HUES48 (cell line): ENCODE measurements around the gene RAD51B.
"Not testable (repeated sequence)": the region's sequence is repeated elsewhere in the genome, so short reads cannot be mapped to it uniquely, and the experiment has no call there.

Source experiments
- H3K27ac ChIP-seq: one replicate; pipeline ENCODE4 v1.7.0; 2013; ENCODE audit warnings: low read depth, low read length, inconsistent platforms
- H3K27me3 ChIP-seq: 2 replicates; pipeline ENCODE4 v1.6.1; 2013; ENCODE audit warnings: mild to moderate bottlenecking, low read length; ENCODE audit not compliant: control insufficient read depth, insufficient read depth
- H3K36me3 ChIP-seq: 2 replicates; pipeline ENCODE4 v1.6.1; 2013; ENCODE audit warnings: low read length; ENCODE audit not compliant: control insufficient read depth, insufficient read depth
- H3K4me1 ChIP-seq: 2 replicates; pipeline ENCODE4 v1.6.1; 2013; ENCODE audit warnings: mild to moderate bottlenecking, low read length; ENCODE audit not compliant: control insufficient read depth, insufficient read depth
- H3K4me3 ChIP-seq: 2 replicates; pipeline ENCODE4 v1.5.1; 2013; ENCODE audit warnings: mild to moderate bottlenecking, low read depth, low read length
- H3K9ac ChIP-seq: 2 replicates; pipeline ENCODE4 v1.6.1; 2013; ENCODE audit warnings: mild to moderate bottlenecking, low read depth, low read length, moderate library complexity
- H3K9me3 ChIP-seq: 2 replicates; pipeline ENCODE4 v1.6.1; 2013; ENCODE audit warnings: low read length; ENCODE audit not compliant: control insufficient read depth, insufficient read depth

RAD51B gene

DNA sequence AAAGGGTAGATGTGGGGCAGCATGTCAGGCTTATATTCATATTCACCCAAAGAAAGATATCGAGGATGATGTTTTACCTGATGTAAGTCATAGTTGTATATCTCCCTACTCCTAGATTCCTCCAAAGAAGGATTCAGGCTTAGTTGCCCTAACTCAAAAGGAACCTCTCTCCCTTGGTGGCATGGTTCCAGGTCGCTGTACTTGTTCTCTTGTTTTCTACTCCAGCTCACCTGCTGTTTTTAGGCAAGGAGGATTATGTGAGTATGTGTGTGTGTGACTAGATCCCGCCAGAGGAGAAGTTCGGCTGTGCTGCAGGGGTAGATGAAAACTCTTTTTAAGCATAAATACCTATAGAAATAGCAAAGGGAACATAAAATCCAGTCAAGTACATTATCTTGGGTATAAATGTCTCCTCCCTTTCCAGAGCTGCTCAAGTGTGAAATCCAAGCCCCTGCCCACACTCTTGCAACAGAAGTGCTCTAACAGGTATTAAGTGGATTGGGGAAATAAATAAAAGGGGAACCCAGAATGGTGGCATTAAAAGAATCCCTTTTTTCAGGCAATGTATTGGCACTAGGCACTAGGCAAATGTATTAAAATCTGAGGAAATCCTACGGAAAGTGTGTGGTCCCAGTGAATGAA, 597.6 kb downstream of the RAD51B start:
- Histone ChIP-seq H3K27ac (no peak overlapping the region), H3K36me3 (no peaks in the 10 kb centered on the region), H3K9ac (no peak overlapping the region), H3K4me1 (0 out of 2 replicates have a peak, but pooled peaks cover 9% of the 10 kb centered on the region), H3K4me3 (no peak overlapping the region), H3K9me3 (no peaks in the 10 kb centered on the region), H3K27me3 (no peaks in the 10 kb centered on the region)

DNA sequence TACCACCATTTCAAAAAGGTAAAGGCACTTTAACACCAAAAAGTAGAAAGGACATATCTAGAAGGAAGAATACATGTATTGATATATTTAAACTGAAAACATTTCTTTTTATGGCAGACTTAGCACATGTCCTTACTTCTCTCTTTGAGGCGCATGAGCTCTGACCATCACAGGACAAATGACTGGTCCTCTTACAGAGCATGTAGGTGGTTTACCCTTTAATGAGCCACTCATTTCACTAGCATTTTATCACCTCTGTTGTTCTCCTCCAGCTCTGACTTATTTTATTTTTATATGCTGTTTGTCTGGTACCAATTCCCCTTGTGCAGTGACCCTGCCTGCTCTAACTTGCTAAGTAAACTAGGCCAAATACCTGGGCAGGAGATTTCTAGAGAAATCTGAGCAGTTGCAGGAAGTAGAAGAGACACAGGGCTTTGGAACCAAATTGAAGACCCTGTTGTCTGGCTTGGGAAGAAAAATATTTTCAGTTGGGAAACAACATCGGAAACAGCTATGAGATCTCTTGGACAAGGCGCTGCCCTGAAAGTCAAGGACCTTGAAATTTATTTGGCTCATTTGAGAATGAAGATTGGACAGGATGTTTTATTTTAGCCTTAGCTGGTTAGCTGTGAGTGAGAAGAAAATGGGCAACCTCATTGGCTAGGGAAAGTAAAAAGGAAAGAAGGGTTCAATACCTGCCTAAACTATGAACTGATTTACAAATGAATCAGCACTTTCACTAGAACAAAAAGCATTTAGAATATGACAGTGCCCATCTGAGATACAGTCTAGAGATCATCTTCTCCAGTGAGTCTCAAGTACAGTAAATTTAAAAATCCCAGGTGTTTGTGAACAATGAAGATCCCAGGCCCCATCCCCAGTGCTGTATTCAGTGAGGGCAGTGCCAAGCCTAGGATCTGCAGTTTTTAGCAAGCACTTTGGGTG, 598.9 kb downstream of the RAD51B start:
- H3K4me3 ChIP-seq, result no peak overlapping the region
- H3K27ac ChIP-seq, result no peak overlapping the region

DNA sequence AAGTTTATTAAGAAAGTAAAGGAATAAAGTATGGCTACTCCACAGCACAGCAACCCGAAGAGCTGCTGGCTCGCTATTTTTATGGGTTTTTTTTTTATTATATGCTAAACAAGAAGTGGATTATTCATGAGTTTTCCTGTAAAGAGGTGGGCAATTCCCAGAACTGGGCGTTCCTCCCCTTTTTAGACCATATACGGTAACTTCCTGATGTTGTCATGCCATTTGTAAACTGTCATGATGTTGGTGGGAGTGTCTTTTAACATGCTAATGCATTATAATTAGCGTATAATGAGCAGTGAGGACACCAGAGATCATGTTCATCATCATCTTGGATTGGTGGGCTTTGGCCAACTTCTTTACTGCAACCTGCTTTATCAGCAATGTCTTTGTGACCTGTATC, 600.8 kb downstream of the RAD51B start:
- Histone ChIP-seq H3K4me3 (no peak overlapping the region), H3K36me3 (no peaks in the 10 kb centered on the region), H3K9ac (no peak overlapping the region), H3K27ac (no peak overlapping the region), H3K9me3 (no peaks in the 10 kb centered on the region), H3K4me1 (0 out of 2 replicates have a peak, but pooled peaks cover 9% of the 10 kb centered on the region), H3K27me3 (no peaks in the 10 kb centered on the region)

More for the DNA sequence above, 598.9 kb downstream of the RAD51B start:
- Histone ChIP-seq H3K9ac (no peak overlapping the region), H3K4me1 (0 out of 2 replicates have a peak, but pooled peaks cover 9% of the 10 kb centered on the region), H3K9me3 (no peaks in the 10 kb centered on the region), H3K27me3 (no peaks in the 10 kb centered on the region), H3K36me3 (no peaks in the 10 kb centered on the region)

DNA sequence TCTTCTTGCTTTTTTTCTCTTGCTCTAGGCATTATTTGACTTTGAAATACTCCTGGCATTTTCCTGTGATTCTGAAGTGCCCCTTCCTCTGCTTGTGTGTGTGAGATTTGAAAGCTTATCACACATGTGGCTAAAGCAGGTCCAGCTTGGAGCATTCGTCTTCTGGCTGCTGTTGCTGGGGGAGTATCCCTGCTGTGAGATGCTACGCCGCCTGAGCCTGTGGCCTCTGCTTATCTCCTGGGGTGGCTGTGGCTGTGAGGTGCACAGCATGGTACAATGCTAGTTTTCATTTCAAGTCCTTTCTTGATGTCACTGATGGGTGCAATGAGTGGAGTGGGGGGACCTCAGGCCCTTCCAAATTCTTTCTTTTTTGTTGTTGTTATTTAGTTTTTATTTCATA, 601.5 kb downstream of the RAD51B start:
- H3K27me3 ChIP-seq, result no peaks in the 10 kb centered on the region
- no peaks in the 10 kb centered on the region for H3K9me3 ChIP-seq
- H3K9ac ChIP-seq, result no peak overlapping the region
- 0 out of 2 replicates have a peak, but pooled peaks cover 9% of the 10 kb centered on the region for H3K4me1 ChIP-seq
- H3K4me3 ChIP-seq, result no peak overlapping the region
- no peak overlapping the region for H3K27ac ChIP-seq
- H3K36me3 ChIP-seq, result no peaks in the 10 kb centered on the region

DNA sequence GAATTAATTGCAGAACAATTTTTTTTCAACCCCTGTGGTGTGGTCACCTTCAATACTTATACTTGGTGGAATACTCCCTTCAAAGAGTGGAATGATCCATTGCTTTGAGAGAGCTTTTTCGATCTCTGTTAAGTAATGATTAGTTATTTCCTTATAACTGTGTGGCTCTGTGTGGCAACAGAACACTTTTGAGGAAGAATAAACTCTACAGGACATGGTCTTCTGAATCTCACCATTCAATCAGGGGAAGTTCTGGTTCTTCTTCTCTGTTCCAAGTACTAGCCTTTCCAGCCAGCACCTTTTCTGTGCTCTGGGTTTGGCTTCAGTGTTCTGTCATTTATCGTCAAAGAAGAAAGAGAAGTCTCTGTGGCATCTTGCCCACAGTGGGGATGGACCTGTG, 604.1 kb downstream of the RAD51B start:
- Histone ChIP-seq H3K27ac (no peak overlapping the region), H3K4me3 (no peak overlapping the region), H3K9me3 (no peaks in the 10 kb centered on the region), H3K27me3 (no peaks in the 10 kb centered on the region), H3K9ac (no peak overlapping the region), H3K36me3 (no peaks in the 10 kb centered on the region), H3K4me1 (0 out of 2 replicates have a peak, but pooled peaks cover 9% of the 10 kb centered on the region)

DNA sequence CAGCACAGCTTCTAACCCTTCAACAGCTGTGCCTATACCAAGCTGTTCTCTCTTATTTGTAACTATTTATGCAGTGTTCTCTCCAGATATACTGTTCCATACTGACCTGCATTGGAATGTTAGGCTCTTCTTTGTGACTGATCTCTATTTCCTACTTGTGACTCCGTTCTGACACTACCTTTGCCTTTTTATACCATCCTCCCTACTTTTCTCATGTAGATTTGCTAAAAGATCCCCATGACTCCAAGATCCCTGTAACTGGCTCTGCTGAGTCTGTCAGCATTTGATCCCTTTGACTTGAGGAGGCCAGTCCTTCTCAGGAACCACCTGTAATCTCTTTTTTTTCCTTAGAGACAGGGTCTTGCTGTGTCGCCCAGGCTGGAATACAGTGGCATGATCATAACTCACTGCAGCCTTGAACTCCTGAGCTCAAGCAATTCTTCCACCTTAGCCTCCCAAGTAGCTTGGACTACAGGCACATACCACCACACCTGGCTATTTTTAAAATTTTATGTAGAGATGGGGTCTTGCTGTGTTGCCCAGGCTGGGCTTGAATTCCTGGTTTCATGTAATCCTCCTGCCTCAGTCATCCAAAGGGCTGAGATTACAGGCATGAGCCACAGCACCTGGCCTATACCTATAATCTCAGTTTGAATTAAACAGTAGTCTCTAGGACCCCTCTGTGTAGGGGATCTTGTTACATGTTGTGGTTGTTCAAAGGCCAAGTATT, 605.0 kb downstream of the RAD51B start:
- no peak overlapping the region for H3K27ac ChIP-seq
- H3K9me3 ChIP-seq, result no peaks in the 10 kb centered on the region
- H3K36me3 ChIP-seq, result no peaks in the 10 kb centered on the region
- no peak overlapping the region for H3K4me3 ChIP-seq
- no peak overlapping the region for H3K9ac ChIP-seq
- H3K4me1 ChIP-seq, result 0 out of 2 replicates have a peak, but pooled peaks cover 9% of the 10 kb centered on the region
- no peaks in the 10 kb centered on the region for H3K27me3 ChIP-seq

DNA sequence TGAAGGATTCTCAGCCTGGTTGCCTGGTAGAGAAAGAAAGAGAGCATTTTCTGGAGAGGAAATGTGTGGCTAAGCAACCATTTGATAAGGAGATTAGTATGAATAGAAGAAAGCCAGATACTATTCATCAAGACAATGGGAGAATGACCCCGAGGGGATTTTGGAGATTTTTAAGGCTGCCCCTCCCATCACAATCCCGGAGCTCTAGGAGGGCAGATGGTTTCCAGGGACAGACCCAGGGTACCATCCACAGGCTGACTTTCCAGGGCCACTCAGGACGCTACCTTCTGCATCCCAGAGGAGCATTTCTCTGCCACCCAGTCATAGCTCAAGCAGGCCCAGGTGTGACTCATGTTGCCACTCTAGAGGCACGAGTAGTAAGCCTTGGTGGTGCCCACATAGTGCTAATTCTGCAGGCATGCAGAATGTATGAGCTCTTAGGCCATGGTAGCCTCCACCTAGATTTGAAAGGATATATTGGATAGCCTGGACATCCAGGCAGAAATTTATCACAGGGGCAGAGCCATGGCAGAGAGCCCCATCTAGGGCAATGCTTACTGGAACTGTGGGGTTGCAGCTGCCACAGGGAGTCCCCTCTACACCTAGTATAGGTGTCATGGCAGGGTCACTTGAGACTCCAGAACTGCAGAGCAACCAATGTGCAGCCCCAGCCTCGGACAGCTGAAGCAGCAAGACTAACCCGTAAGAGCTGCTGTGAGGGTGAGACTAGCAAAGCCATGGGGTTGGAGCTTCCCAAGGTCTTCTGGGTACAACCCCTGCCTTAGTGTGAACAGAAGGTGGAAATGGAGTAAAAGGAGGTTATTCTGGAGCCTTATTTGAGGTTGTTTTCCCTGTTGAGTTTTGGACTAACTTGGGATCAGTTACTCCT, 607.3 kb downstream of the RAD51B start:
- H3K27me3 ChIP-seq, result no peaks in the 10 kb centered on the region
- H3K27ac ChIP-seq, result no peak overlapping the region
- no peaks in the 10 kb centered on the region for H3K4me1 ChIP-seq
- H3K9me3 ChIP-seq, result no peaks in the 10 kb centered on the region
- no peak overlapping the region for H3K9ac ChIP-seq
- no peak overlapping the region for H3K4me3 ChIP-seq
- no peaks in the 10 kb centered on the region for H3K36me3 ChIP-seq

DNA sequence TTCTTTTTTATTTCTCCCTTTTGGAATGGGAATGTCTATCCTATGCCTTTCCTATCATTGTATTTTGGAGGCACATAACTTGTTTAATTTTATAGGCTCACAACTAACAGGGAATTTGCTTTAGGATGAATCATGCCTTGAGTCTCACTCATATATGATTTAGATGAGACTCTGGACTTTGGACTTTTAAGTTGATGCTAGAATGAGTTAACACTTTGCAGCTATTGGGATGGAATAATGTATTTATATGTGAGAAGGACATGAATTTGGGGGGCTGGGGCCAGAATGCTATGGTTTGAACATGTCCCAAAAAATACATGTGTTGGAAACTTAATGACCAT, 607.9 kb downstream of the RAD51B start:
- no peaks in the 10 kb centered on the region for H3K27me3 ChIP-seq
- no peaks in the 10 kb centered on the region for H3K9me3 ChIP-seq

DNA sequence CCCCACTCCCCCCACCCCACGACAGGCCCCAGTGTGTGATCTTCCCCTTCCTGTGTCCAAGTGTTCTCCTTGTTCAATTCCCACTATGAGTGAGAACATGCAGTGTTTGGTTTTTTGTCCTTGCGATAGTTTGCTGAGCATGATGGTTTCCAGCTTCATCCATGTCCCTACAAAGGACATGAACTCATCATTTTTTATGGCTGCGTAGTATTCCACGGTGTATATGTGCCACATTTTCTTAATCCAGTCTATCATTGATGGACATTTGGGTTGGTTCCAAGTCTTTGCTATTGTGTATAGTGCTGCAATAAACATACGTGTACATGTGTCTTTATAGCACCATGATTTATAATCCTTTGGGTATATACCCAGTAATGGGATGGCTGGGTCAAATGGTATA, 609.3 kb downstream of the RAD51B start:
- not testable (repeated sequence) for H3K27ac ChIP-seq, H3K4me3 ChIP-seq, H3K4me1 ChIP-seq

More for the DNA sequence above, 607.9 kb downstream of the RAD51B start:
- Histone ChIP-seq H3K4me3 (no peak overlapping the region), H3K9ac (no peak overlapping the region), H3K36me3 (no peaks in the 10 kb centered on the region), H3K4me1 (no peaks in the 10 kb centered on the region), H3K27ac (no peak overlapping the region)

DNA sequence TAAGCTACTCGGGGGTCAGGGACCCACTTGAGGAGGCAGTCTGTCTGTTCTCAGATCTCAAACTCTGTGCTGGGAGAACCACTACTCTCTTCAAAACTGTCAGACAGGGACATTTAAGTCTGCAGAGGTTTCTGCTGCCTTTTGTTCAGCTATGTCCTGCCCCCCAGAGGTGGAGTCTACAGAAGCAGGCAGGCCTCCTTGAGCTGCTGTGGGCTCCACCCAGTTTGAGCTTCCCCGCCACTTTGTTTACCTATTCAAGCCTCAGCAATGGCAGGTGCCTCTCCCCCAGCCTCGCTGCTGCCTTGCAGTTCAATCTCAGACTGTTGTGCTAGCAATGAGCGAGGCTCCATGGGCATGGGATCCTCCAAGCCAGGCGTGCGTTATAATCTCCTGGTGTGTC, 614.6 kb downstream of the RAD51B start:
- not testable (repeated sequence) for H3K36me3 ChIP-seq, H3K9ac ChIP-seq, H3K27ac ChIP-seq, H3K27me3 ChIP-seq, H3K9me3 ChIP-seq, H3K4me3 ChIP-seq, H3K4me1 ChIP-seq

More for the DNA sequence above, 609.3 kb downstream of the RAD51B start:
- not testable (repeated sequence) for H3K36me3 ChIP-seq, H3K9me3 ChIP-seq, H3K27me3 ChIP-seq, H3K9ac ChIP-seq
